HCT116 (cell line): ENCODE results near the gene MTHFD1L. TPM values are rescaled to one million over a fixed set of nuclear protein-coding genes. Genes with fewer than 3 reads are reported as not detected.
"Not testable (repeated sequence)": the region's sequence is repeated elsewhere in the genome, so short reads cannot be mapped to it uniquely, and the experiment has no call there.

Experiments used
- ATAC-seq: fragments of 200-7000 bp; cut with Tn5 transposase; 2 replicates; pipeline ENCODE4 v1.9.1; 2020; ENCODE audit warnings: mild to moderate bottlenecking, moderate library complexity
- BruUV-seq: library from RNA; stranded (reverse); fragments of 400-500 nt; replicated peaks from 2 replicates; lab custom pipeline; 2021; lab: Mats Ljungman, UMichigan
- CTCF ChIA-PET: fragments of 300-600 bp; sonication (Branson Sonifier 250); formaldehyde crosslinking; loops from one replicate; lab custom pipeline; 2021; ENCODE audit warnings: antibody characterized with exemption; lab: Charles Lee
- POLR2A ChIA-PET: fragments of 300-600, 350-600 bp; sonication (Branson Sonifier 250); formaldehyde crosslinking; loops from one replicate; lab custom pipeline; 2021; ENCODE audit warnings: antibody characterized with exemption; lab: Charles Lee
- RAD21 ChIA-PET, 2 experiments: fragments of 300-600 bp; sonication (Branson Sonifier 250); formaldehyde crosslinking; loops; one replicate each; lab custom pipeline; 2023; ENCODE audit warnings: low total read pairs in 2 of 2; ENCODE audit not compliant: uncharacterized antibody in 2 of 2, unreplicated experiment in 2 of 2, low non-redundant PET in 1 of 2; lab: Charles Lee
- DNase-seq: peaks from one replicate; pipeline ENCODE4 v3.0.0-alpha.2; 2010; ENCODE audit warnings: low read depth, low spot score
- H2AFZ ChIP-seq: fragments of 200-600 bp; shearing (Covaris generic), sonication (generic); 2 replicates; pipeline ENCODE4 v1.6.1; 2017; ENCODE audit warnings: low read depth, mixed run types, mixed read lengths, antibody characterized with exemption, low read length; ENCODE audit not compliant: poor library complexity, severe bottlenecking
- H3K27ac ChIP-seq: 2 replicates; pipeline ENCODE4 v1.5.1; 2012; ENCODE audit warnings: low read depth, low read length
- H3K27me3 ChIP-seq: fragments of 200-600 bp; sonication (generic); 2 replicates; pipeline ENCODE4 v1.6.1; 2016; ENCODE audit warnings: mixed run types, low read length, mixed read lengths; ENCODE audit not compliant: insufficient read depth
- H3K36me3 ChIP-seq, 2 experiments: fragments of 200-500 bp in 1 of 2; fragments of 200-600 bp in 1 of 2; sonication (Bioruptor generic) in 1 of 2; sonication (generic) in 1 of 2; 2 replicates each; pipeline versions ENCODE4 v1.5.1 to v1.6.1; 2014 to 2016; ENCODE audit warnings: low read length in 2 of 2, inconsistent platforms in 1 of 2, mixed read lengths in 1 of 2, mixed run types in 1 of 2; ENCODE audit not compliant: insufficient read depth in 2 of 2, control insufficient read depth in 1 of 2
- H3K4me1 ChIP-seq, 2 experiments: fragments of 200-600 bp in 1 of 2; sonication (generic) in 1 of 2; 2 replicates each; pipeline versions ENCODE4 v1.5.1 to v1.6.1; 2012 to 2017; ENCODE audit warnings: low read length in 2 of 2, inconsistent platforms in 1 of 2, mild to moderate bottlenecking in 1 of 2, mixed read lengths in 1 of 2, mixed run types in 1 of 2, moderate library complexity in 1 of 2; ENCODE audit not compliant: insufficient read depth in 2 of 2, control insufficient read depth in 1 of 2
- H3K4me2 ChIP-seq: fragments of 200-600 bp; sonication (generic); 2 replicates; pipeline ENCODE4 v1.6.1; 2017; ENCODE audit warnings: mixed run types, low read length, mixed read lengths
- H3K4me3 ChIP-seq, 2 experiments: fragments of 200-600 bp in 1 of 2; sonication (generic) in 1 of 2; replicated peaks in 1 of 2; 2 replicates each; pipeline ENCODE4 v1.5.1; 2011 to 2016; ENCODE audit warnings: low read length in 2 of 2, control low read depth in 1 of 2, low read depth in 1 of 2, mild to moderate bottlenecking in 1 of 2, mixed read lengths in 1 of 2, mixed run types in 1 of 2
- H3K79me2 ChIP-seq: fragments of 200-600 bp; sonication (generic); 2 replicates; pipeline ENCODE4 v1.6.1; 2017; ENCODE audit warnings: mild to moderate bottlenecking, mixed run types, low read length, moderate library complexity, mixed read lengths; ENCODE audit not compliant: insufficient read depth
- H3K9ac ChIP-seq: fragments of 200-600 bp; sonication (generic); 2 replicates; pipeline ENCODE4 v1.6.1; 2016; ENCODE audit warnings: low read length, mixed read lengths
- H3K9me2 ChIP-seq: fragments of 200-600 bp; sonication (generic), shearing (Covaris generic); 2 replicates; pipeline ENCODE4 v1.6.1; 2017; ENCODE audit warnings: mixed run types, mild to moderate bottlenecking, moderate library complexity; ENCODE audit not compliant: insufficient read depth
- H3K9me3 ChIP-seq, 2 experiments: fragments of 200-500 bp in 1 of 2; fragments of 200-600 bp in 1 of 2; sonication (Bioruptor generic) in 1 of 2; sonication (generic) in 1 of 2; 2 replicates each; pipeline ENCODE4 v1.6.1; 2014 to 2017; ENCODE audit warnings: low read length in 2 of 2, mixed read lengths in 2 of 2, inconsistent platforms in 1 of 2, low read depth in 1 of 2, mild to moderate bottlenecking in 1 of 2, mixed run types in 1 of 2, moderate library complexity in 1 of 2; ENCODE audit not compliant: control insufficient read depth in 1 of 2, insufficient read depth in 1 of 2
- H4K20me1 ChIP-seq: fragments of 200-600 bp; sonication (generic), shearing (Covaris generic); 2 replicates; pipeline ENCODE4 v1.6.1; 2017; ENCODE audit warnings: mixed run types, mild to moderate bottlenecking, moderate library complexity; ENCODE audit not compliant: insufficient read depth
- ATF3 ChIP-seq: IDR thresholded peaks from 2 replicates; pipeline ENCODE4 v1.6.1; 2012
- CBX3 ChIP-seq: IDR thresholded peaks from 2 replicates; pipeline ENCODE4 v1.6.1; 2012; ENCODE audit warnings: low read depth
- CEBPB ChIP-seq: IDR thresholded peaks from 2 replicates; pipeline ENCODE4 v1.6.1; 2012; ENCODE audit warnings: low read depth
- ELF1 ChIP-seq: IDR thresholded peaks from 2 replicates; pipeline ENCODE4 v1.6.1; 2012; ENCODE audit warnings: low read depth, borderline replicate concordance
- FOSL1 ChIP-seq: IDR thresholded peaks from 2 replicates; pipeline ENCODE4 v1.6.1; 2012; ENCODE audit warnings: low read depth
- JUND ChIP-seq: IDR thresholded peaks from 2 replicates; pipeline ENCODE4 v1.6.1; 2012
- POLR2A ChIP-seq: IDR thresholded peaks from 2 replicates; pipeline ENCODE4 v1.7.0; 2011; ENCODE audit warnings: borderline replicate concordance; ENCODE audit not compliant: insufficient read depth, insufficient read length; ENCODE audit errors: extremely low read depth
- POLR2AphosphoS5 ChIP-seq: IDR thresholded peaks from 2 replicates; pipeline ENCODE4 v1.6.1; 2011; ENCODE audit warnings: mild to moderate bottlenecking, low read depth, low read length, moderate library complexity
- RAD21 ChIP-seq: IDR thresholded peaks from 2 replicates; pipeline ENCODE4 v1.6.1; 2012; ENCODE audit warnings: low read depth, mild to moderate bottlenecking
- SP1 ChIP-seq: IDR thresholded peaks from 2 replicates; pipeline ENCODE4 v1.6.1; 2012; ENCODE audit warnings: low read depth
- ZBTB33 ChIP-seq: IDR thresholded peaks from 2 replicates; pipeline ENCODE4 v1.6.1; 2011; ENCODE audit warnings: mild to moderate bottlenecking, low read length, moderate library complexity; ENCODE audit not compliant: insufficient replicate concordance; ENCODE audit errors: extremely low read depth
- ZNF274 ChIP-seq: fragments of 200-500 bp; sonication (Bioruptor generic); IDR thresholded peaks from 2 replicates; pipeline ENCODE4 v1.6.1; 2014; ENCODE audit warnings: mild to moderate bottlenecking, low read depth, low read length, inconsistent platforms
- intact Hi-C: fragments of 100-400 bp; cut with micrococcal nuclease; formaldehyde crosslinking; loops from 2 replicates; pipeline ENCODE4 v1.10.0; 2022
- total RNA-seq: library from RNA; stranded (reverse); gene quantifications from one replicate; pipeline ENCODE4 v1.2.1, GENCODE V29; 2021; ENCODE audit not compliant: unreplicated experiment

MTHFD1L gene
- total RNA-seq, 1 experiment from 2014 or later = 127 TPM

- BruUV-seq = TSS peak; percentile 34
- peak; percentile 47; the same call in 1 of the 2 replicates for TF ChIP-seq JUND
- TF ChIP-seq SP1 = peak; percentile 17; the same call in 1 of the 2 replicates
- peak; percentile 41; the same call in 1 of the 2 replicates for TF ChIP-seq FOSL1
- peak; percentile 15 for TF ChIP-seq CBX3
- H3K36me3 ChIP-seq, CTCF ChIA-PET, H4K20me1 ChIP-seq, POLR2A ChIA-PET, H3K4me3 ChIP-seq, H3K9me3 ChIP-seq, H3K9me2 ChIP-seq, H3K79me2 ChIP-seq, H3K27me3 ChIP-seq, H2AFZ ChIP-seq: not testable (repeated sequence)
- Histone ChIP-seq H3K27ac (peak overlapping the region; percentile 86), H3K4me2 (peak overlapping the region; percentile 65), H3K9ac (peak overlapping the region; percentile 3; the same call in 1 of the 2 replicates), H3K4me1 (peaks cover 20 to 53% of the 10 kb centered on the region in 2 experiments)
- peak; percentile 17; the same call in 1 of the 2 replicates for ATAC-seq
- RAD21 ChIA-PET = interaction anchor here in 1 of 2 experiments (0.9 kb wide), 1 partner anchor 113 kb away, joined by 3 read pairs; no protein-coding TSS in a partner anchor
- DNase-seq = peak; percentile 43
- intact Hi-C loops = loop anchor here (5.0 kb wide), 3 partner anchors 65 to 195 kb away; no protein-coding TSS in a partner anchor
Measured at GRCh38 chr6:151127133-151127798, 261.8 kb downstream of the MTHFD1L start.

GRCh38 chr6:151128763-151129370 is 263.4 kb downstream of the MTHFD1L start:
- Histone ChIP-seq H3K9me3 (no peaks in the 10 kb centered on the region; a peak in 1 of 4 replicates), H3K9ac (no peak overlapping the region), H3K9me2 (no peaks in the 10 kb centered on the region), H3K27ac (no peak overlapping the region), H3K4me1 (peaks cover 20 to 50% of the 10 kb centered on the region in 2 experiments), H3K27me3 (no peaks in the 10 kb centered on the region), H3K4me3 (no peak overlapping the region), H4K20me1 (no peaks in the 10 kb centered on the region), H3K79me2 (no peaks in the 10 kb centered on the region), H2AFZ (no peak overlapping the region), H3K36me3 (no peaks in the 10 kb centered on the region), H3K4me2 (no peak overlapping the region)
- ATAC-seq (no peak), DNase-seq (no peak)
- no TSS peak for BruUV-seq
- no peak for TF ChIP-seq FOSL1
- no peak for TF ChIP-seq ELF1
- no peak for TF ChIP-seq POLR2A
- TF ChIP-seq POLR2AphosphoS5 = no peak
- no peak for TF ChIP-seq ZBTB33
- TF ChIP-seq ATF3 = no peak
- no peak for TF ChIP-seq CEBPB
- TF ChIP-seq RAD21 = no peak
- no peak for TF ChIP-seq ZNF274
- no peak for TF ChIP-seq SP1
- intact Hi-C loops = loop anchor here (5.0 kb wide), 3 partner anchors 67 to 193 kb away; no protein-coding TSS in a partner anchor
- ChIA-PET RAD21 (no interaction called here), POLR2A (no interaction called here), CTCF (no interaction called here)
